Glutamatergic neuron (in vitro differentiated cells): ENCODE data around the gene EPB41L4A. TPM values are rescaled to one million over a fixed set of nuclear protein-coding genes. Genes with fewer than 3 reads are reported as not detected.

Source experiments
- DNase-seq: peaks from one replicate; pipeline ENCODE4 v3.0.0; 2022
- H3K27ac Mint-ChIP-seq: one replicate; pipeline ENCODE4 v1.8.0; 2020; ENCODE audit warnings: mild to moderate bottlenecking, mixed read lengths, inconsistent platforms; ENCODE audit not compliant: unreplicated experiment
- H3K27me3 Mint-ChIP-seq: one replicate; pipeline ENCODE4 v1.8.0; 2020; ENCODE audit warnings: mild to moderate bottlenecking, moderate library complexity, mixed read lengths, inconsistent platforms; ENCODE audit not compliant: unreplicated experiment
- H3K36me3 Mint-ChIP-seq: one replicate; pipeline ENCODE4 v1.8.0; 2020; ENCODE audit warnings: mild to moderate bottlenecking, mixed read lengths, inconsistent platforms; ENCODE audit not compliant: unreplicated experiment
- H3K4me1 Mint-ChIP-seq: one replicate; pipeline ENCODE4 v1.8.0; 2020; ENCODE audit warnings: mild to moderate bottlenecking, low read depth, mixed read lengths, inconsistent platforms; ENCODE audit not compliant: unreplicated experiment
- H3K4me3 Mint-ChIP-seq: one replicate; pipeline ENCODE4 v1.8.0; 2020; ENCODE audit warnings: mild to moderate bottlenecking, mixed read lengths, inconsistent platforms; ENCODE audit not compliant: unreplicated experiment
- H3K9me3 Mint-ChIP-seq: one replicate; pipeline ENCODE4 v1.8.0; 2020; ENCODE audit warnings: mild to moderate bottlenecking, moderate library complexity, mixed read lengths, inconsistent platforms; ENCODE audit not compliant: unreplicated experiment
- CTCF ChIP-seq: fragments of 200-600 bp; sonication (generic); IDR thresholded peaks from one replicate; pipeline ENCODE4 v1.5.0; 2021; ENCODE audit not compliant: partially characterized antibody, unreplicated experiment
- total RNA-seq: library from RNA; stranded (reverse); fragmentation: NEBNext Ultra II Directional; extraction: Animal tissue kit (Norgen Biotek cat#: 25700); gene quantifications from one replicate; pipeline ENCODE4 v1.2.1, GENCODE V29; 2021; ENCODE audit not compliant: unreplicated experiment

EPB41L4A gene
- total RNA-seq, 1 donor from 2014 or later = 125 TPM

- no peak for TF ChIP-seq CTCF
- Mint-ChIP-seq H3K4me3 (no peak overlapping the region), H3K9me3 (peaks cover 5% of the 10 kb centered on the region), H3K27ac (no peak overlapping the region), H3K4me1 (peaks cover 52% of the 10 kb centered on the region), H3K27me3 (peaks cover 5% of the 10 kb centered on the region), H3K36me3 (no peaks in the 10 kb centered on the region)
- DNase-seq = no peak
These were observed 7.2 kb downstream of the EPB41L4A start for GRCh38 chr5:112411903-112412302.

GRCh38 chr5:112407666-112408065, 11.4 kb downstream of the EPB41L4A start:
- Mint-ChIP-seq H3K9me3 (no peaks in the 10 kb centered on the region), H3K36me3 (no peaks in the 10 kb centered on the region), H3K27me3 (peaks cover 4% of the 10 kb centered on the region), H3K27ac (no peak overlapping the region), H3K4me1 (peaks cover 56% of the 10 kb centered on the region), H3K4me3 (no peak overlapping the region)
- DNase-seq = no peak
- TF ChIP-seq CTCF = no peak

GRCh38 chr5:112407240-112407639, 11.8 kb downstream of the EPB41L4A start:
- TF ChIP-seq CTCF = no peak
- no peak for DNase-seq
- H3K27ac Mint-ChIP-seq = no peak overlapping the region
- H3K9me3 Mint-ChIP-seq = no peaks in the 10 kb centered on the region
- no peak overlapping the region for H3K4me3 Mint-ChIP-seq
- H3K27me3 Mint-ChIP-seq = peaks cover 4% of the 10 kb centered on the region
- peaks cover 55% of the 10 kb centered on the region for H3K4me1 Mint-ChIP-seq
- H3K36me3 Mint-ChIP-seq = no peaks in the 10 kb centered on the region

- no peak for DNase-seq
- Mint-ChIP-seq H3K9me3 (peaks cover 7% of the 10 kb centered on the region), H3K27ac (no peak overlapping the region), H3K4me3 (no peak overlapping the region), H3K4me1 (peaks cover 45% of the 10 kb centered on the region), H3K27me3 (peaks cover 2% of the 10 kb centered on the region), H3K36me3 (peaks cover 15% of the 10 kb centered on the region)
- TF ChIP-seq CTCF = no peak
These were observed 16.0 kb downstream of the EPB41L4A start for GRCh38 chr5:112403069-112403468.

GRCh38 chr5:112401924-112402323, 17.2 kb downstream of the EPB41L4A start:
- DNase-seq = no peak
- no peak for TF ChIP-seq CTCF
- no peak overlapping the region for H3K27ac Mint-ChIP-seq
- peaks cover 2% of the 10 kb centered on the region for H3K27me3 Mint-ChIP-seq
- no peak overlapping the region for H3K4me3 Mint-ChIP-seq
- H3K4me1 Mint-ChIP-seq = peaks cover 39% of the 10 kb centered on the region
- H3K9me3 Mint-ChIP-seq = peaks cover 7% of the 10 kb centered on the region
- peaks cover 15% of the 10 kb centered on the region for H3K36me3 Mint-ChIP-seq
